Stimulated activated CD4-positive, alpha-beta T cell treated with anti-CD3 and anti-CD28 coated beads, Interleukin-4, amount 100 ng/mL, for 1 hour (primary cell): Measurements from ENCODE around the gene HOXC11.

ENCODE experiments used
- DNase-seq: peaks from one replicate; pipeline ENCODE4 v3.0.0-alpha.2; 2020

The HOXC11 gene

DNA sequence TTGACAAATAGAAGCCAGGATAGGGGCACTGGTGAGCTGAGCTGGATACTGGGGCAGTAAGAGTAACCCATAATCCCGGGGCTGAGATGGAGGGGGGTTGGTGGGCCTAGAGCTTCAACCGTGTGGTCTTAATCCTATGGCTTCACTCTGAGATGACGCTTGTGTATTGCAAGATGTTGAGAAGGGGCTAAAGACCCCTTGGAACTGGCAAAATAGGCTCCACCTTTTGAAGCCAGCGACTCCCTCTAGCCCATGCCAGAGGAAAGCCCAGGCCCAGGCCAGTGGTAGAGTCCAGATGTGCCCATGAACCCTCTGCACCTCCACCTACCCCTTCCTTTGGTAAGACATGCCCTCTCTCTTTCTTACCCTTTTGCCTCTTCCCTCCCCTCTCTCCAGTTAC, 13.6 kb upstream of the HOXC11 start:
- no peak for DNase-seq

DNA sequence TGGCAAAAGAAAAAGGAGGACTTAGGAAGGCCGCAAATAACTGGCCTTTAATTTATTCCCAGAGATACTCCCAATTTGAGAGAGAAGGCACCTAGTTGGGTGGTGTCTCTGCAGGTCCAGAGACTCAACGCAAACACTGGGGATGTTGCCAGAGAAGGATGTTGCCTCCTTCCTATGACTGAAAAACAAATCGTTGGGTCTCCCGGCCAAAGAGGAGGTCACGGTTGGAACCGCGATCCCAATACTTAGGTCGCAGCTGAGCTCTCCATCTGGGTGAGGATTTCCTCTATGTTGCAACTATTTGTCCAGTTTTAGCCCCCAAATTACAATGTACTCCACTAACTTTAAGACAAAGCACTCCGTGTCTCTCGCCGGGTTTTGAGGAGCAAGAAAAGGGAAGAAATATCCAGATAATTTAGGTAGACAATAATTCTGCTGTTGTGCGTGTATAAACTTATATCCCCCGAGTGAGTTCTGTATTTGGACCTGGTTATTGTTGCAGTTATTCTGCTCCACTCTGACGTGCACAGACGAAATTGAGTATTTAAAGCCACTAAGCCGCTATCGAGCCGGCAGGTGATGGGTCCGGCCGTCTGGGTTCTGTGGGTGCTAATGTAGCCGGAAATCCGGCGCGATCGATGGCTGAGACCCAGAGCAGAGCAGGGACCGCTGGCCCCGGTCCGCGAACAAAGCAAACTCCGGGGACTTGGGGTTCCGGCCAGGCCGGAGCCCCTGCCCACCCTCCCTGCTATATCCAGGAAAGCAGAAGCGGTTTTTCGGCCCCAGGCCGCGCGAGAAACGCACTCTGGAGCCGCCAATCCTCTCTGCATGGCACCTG, 12.5 kb upstream of the HOXC11 start:
- DNase-seq, result no peak

GRCh38 chr12:53961025-53961761, 11.7 kb upstream of the HOXC11 start:
- no peak for DNase-seq

GRCh38 chr12:53963005-53963404, 9.9 kb upstream of the HOXC11 start:
- DNase-seq, result no peak

DNA sequence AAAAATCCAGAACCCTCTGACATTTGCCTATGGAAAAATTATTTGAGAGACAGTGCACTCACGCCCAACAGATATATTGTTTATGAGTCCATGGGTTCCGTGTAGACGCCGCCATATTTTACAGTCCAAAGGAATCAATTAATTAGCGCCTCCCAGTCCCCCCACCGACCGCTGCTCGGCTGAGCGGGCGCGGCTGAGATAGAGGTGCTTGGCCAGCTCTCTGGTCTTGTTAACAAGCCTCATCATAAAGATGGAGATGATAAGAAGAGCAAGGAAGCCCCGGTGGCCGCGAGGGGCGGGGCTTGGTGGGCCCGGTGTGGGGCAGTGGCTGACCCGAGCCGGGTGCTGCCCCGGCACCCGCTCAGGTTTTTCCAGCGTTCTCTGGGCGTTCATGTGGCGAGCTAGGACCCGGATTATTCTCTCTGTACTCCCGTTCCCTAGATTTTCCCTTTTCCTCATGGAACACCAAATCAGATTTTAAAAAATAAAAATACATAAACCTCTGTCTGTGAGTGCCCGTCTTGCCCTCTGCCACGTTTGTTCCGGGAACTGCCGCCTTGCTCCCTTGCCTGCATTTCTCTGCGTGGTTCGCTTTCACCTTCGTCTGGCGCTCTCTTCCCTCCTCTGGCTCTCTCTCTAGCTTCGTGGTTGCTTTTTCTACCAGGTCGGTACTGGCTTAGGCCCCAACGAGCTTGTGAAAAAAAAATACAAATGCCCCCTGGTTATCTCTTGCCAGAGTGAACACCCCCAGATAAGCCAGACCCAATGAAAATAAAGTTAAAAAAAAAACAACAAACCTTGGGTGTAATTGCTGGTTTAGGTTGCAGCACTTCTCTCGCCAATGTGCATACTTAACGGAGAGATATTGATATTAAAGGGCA, 9.3 kb upstream of the HOXC11 start:
- no peak for DNase-seq

GRCh38 chr12:53964315-53964713, 8.6 kb upstream of the HOXC11 start:
- no peak for DNase-seq

GRCh38 chr12:53965281-53966084, 7.4 kb upstream of the HOXC11 start:
- no peak for DNase-seq

DNA sequence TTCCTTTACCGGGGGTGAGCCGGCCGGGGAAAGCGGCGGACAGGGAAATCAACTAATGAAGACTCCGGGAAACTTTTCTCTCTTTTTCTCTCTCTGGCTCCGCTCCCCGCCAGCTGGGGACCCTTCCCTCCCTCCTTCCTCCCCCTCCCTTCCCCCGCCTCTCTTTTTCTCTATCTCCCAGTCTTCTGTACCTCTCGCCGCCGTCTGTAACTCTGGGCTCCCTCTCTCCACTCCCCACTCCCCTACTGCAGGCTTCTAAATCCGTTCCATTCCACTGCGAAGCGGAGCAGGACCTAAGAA, 6.9 kb upstream of the HOXC11 start:
- no peak for DNase-seq

DNA sequence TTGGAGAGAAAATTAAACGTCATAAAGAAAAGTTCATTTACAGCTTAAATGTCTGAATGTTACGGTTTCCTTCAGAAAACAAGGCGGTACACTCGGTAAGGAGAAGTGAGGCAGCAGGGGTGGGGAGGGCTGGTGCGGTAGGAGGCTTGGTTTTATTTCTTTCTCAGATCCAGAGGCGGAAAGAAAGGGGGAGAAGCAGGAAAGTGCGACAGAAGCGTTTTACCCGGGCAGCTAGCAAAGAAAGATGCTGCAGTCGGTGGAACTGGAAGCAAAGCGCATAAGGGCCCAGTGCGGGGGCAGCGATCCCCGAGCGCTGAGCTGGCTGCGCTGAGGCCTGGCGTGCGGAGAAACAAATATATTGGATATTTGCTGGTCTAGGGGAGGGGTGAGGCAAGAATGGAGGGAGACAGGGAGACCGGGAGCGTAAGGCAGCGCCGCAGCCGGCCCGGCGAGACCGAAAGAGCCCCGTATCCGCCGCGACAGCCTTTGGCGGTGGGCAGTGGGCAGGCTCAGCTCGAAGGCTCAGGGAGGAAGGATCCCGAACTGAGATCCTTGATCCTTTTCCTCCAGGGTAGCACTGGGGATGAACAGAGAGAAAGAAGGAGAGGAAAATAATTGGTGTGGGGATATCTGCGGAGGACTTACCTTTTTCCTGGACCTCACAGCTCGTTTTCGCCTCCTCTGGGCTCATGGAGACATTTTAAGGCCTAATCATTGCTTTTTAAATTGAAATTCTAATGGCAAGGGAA, 6.4 kb upstream of the HOXC11 start:
- DNase-seq, result no peak

DNA sequence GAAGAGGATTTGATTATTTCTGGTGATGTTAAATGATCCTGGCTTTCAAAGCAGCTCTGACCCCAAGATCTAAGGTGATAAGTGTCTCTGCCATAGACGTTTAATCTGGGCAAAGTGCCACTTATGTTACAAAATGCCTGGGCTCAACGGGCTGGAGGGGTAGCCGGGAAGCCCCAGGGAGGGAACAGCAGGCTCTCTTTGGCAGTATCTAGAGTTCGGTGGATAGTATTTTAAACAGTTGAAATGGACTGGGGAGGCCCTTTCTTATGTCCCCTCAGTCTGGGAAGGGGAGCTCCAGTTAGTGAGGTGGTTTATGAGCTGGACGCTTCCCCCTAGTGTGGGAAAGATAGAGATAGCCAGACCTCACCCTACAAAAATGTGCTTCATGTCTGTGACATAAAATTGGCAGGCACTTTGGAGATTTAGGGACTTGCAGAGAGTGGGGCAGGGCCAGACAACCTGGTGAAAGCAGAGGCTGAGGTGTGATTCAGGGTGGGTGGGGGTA, 5.5 kb upstream of the HOXC11 start:
- DNase-seq, result no peak

DNA sequence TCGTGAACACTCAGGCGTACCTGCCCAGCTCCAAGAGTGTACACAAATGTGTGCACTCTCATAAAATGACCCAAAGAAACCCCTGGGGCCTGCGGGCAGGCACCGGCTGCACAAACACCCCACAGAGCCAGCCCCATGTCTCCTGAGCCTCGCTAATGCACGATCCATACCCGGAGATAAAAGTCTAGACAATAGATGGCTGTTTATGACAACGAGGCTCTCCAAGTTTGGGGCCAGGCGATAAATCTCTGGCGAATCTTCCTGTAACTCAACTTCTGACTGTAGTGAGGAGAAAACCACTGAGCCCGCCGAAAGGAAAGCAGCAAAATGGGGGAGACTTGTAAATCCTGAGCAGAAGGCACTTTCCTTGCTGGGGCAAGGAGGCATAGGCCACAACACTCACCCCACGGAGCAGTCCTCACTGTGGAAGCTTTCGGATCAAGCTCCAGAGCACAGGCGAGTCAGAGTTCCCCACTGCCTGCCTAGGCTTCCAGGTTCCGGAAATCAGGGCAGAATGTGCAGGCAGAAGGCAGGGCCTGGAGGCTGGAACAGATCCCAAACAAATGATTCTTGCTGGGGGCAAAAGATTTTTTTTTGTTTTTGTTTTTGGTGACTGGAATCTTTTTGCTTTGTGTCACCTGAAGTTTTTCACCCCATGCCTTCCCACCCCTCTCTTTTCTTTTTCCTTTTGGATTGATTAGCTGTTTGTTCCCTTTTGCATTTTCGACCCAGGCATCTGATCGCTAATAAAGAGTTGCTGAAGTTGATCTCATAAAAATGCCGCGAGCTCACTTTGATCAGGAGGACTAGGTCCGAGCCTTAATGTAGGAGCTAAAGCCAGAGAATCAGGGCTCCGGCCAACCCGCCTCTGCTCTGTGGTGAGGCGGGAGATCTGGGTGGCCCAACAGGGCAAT, 4.5 kb upstream of the HOXC11 start:
- no peak for DNase-seq

DNA sequence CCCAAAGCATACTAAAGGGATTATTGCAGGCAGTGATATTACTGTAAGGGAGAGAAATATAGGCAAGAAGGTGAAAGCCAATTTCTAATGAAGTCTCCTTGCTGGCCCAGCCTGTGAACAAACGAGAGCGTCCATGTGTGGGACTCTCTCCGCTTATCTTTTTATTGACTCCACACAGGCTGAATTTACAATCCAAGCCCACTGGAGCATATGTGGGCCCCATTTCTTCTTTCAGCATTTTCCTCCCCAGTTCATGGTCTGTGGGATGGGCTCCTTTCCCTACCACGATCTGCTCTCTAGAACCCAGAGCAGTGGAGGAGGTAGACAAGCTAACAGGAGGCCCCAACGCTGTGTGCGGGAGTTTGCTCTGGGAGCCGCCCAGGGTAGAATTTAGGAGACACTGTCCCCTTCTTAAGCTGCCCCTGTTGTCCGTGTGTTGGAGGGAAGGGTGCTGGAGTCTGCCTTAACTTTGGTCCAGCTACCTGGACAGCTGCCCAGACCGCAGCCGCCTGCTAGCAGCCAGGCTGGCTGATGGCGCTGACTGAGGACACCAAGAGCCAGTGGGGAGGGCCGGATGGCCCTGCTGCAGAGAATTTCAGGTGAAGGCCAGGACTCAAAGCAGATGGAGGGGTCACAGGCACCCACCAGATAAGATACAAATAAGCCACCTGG, 3.2 kb upstream of the HOXC11 start:
- no peak for DNase-seq

- no peak for DNase-seq
These were observed 2.5 kb upstream of the HOXC11 start for GRCh38 chr12:53970451-53970850.

DNA sequence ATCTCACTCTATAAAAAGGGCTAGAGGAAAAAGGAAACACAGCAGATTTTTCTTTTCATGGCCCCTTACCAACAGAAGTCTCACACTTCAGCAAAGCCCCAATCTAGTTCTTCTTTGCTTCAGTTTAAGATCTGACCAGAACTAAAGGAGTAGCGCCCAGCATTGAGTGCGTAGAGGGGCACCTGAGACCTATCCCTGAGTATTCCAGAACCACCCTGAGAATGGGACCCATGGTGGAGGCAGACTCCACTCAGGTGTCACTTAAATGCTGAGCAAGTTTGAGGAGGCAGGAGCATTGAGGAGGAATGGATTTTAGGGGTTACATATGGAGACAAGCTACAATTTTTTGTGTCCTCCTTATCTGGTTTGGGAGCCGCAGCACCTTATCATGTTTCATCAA, 1.8 kb upstream of the HOXC11 start:
- no peak for DNase-seq

GRCh38 chr12:53971686-53972085, 1.2 kb upstream of the HOXC11 start:
- no peak for DNase-seq

GRCh38 chr12:53972152-53972702, 699 bp upstream of the HOXC11 start:
- DNase-seq, result no peak

- no peak for DNase-seq
These were observed 513 bp downstream of the HOXC11 start for GRCh38 chr12:53973236-53974042.
